SU-DHL-6 (cell line): ENCODE results near the gene NVL.

Experiments
- H2AFZ ChIP-seq: fragments of 200-600 bp; sonication (generic); 2 replicates; pipeline ENCODE4 v1.6.1; 2014; ENCODE audit warnings: low read depth, mild to moderate bottlenecking, moderate library complexity, mixed read lengths, antibody characterized with exemption, low read length; ENCODE audit not compliant: severe bottlenecking
- H3F3A ChIP-seq: fragments of 200-600 bp; shearing (Covaris generic); 2 replicates; pipeline ENCODE4 v1.6.0; 2016; ENCODE audit warnings: antibody characterized with exemption, mild to moderate bottlenecking; ENCODE audit not compliant: insufficient read depth
- H3K27ac ChIP-seq: fragments of 200-600 bp; sonication (generic); 2 replicates; pipeline ENCODE4 v1.5.1; 2016; ENCODE audit warnings: low read depth, mild to moderate bottlenecking, low read length, moderate library complexity, mixed read lengths
- H3K27me3 ChIP-seq: fragments of 200-600 bp; sonication (generic), shearing (Covaris generic); 2 replicates; pipeline ENCODE4 v1.6.0; 2014; ENCODE audit warnings: mild to moderate bottlenecking, low read length
- H3K36me3 ChIP-seq: fragments of 200-600 bp; sonication (generic); 2 replicates; pipeline ENCODE4 v1.6.1; 2014; ENCODE audit warnings: mild to moderate bottlenecking, low read length, mixed read lengths
- H3K4me2 ChIP-seq: fragments of 300-600, 200-600 bp; shearing (Covaris generic), sonication (generic); 2 replicates; pipeline ENCODE4 v1.6.0; 2014; ENCODE audit warnings: low read length, low read depth, mild to moderate bottlenecking; ENCODE audit not compliant: poor library complexity, severe bottlenecking
- H3K4me3 ChIP-seq: fragments of 200-600 bp; sonication (generic); 2 replicates; pipeline ENCODE4 v1.5.1; 2014; ENCODE audit warnings: antibody characterized with exemption, low read length, mild to moderate bottlenecking, mixed read lengths; ENCODE audit not compliant: insufficient read depth, poor library complexity, severe bottlenecking
- H3K79me2 ChIP-seq: fragments of 200-600 bp; sonication (generic); 2 replicates; pipeline ENCODE4 v1.6.1; 2014; ENCODE audit warnings: mild to moderate bottlenecking, low read length, moderate library complexity; ENCODE audit not compliant: insufficient read depth
- H3K9ac ChIP-seq: fragments of 200-600 bp; sonication (generic); 2 replicates; pipeline ENCODE4 v1.7.0; 2014; ENCODE audit warnings: mild to moderate bottlenecking, low read length
- H3K9me2 ChIP-seq: fragments of 200-600 bp; sonication (generic); replicated peaks from 2 replicates; pipeline ENCODE4 v1.6.1; 2014; ENCODE audit warnings: low read length; ENCODE audit not compliant: insufficient read depth
- H3K9me3 ChIP-seq: fragments of 200-600 bp; sonication (generic); 2 replicates; pipeline ENCODE4 v1.6.1; 2014; ENCODE audit warnings: low read length, mixed read lengths; ENCODE audit not compliant: insufficient read depth
- H4K20me1 ChIP-seq: fragments of 200-600 bp; sonication (generic); 2 replicates; pipeline ENCODE4 v1.6.1; 2014; ENCODE audit warnings: low read depth, mild to moderate bottlenecking, antibody characterized with exemption, low read length, moderate library complexity, mixed read lengths
- EZH2phosphoT487 ChIP-seq: fragments of 200-600 bp; sonication (generic), shearing (Covaris generic); conservative IDR thresholded peaks from 2 replicates; pipeline ENCODE4 v1.6.1; 2018; ENCODE audit warnings: mild to moderate bottlenecking, antibody characterized with exemption, low read length, moderate library complexity, mixed read lengths
- TF ChIP-seq, protein P1 (sequence below): fragments of 200-600 bp; sonication (generic); IDR thresholded peaks from one replicate; pipeline ENCODE4 v1.5.1; 2017; ENCODE audit warnings: antibody characterized with exemption, mild to moderate bottlenecking, low read length, moderate library complexity; ENCODE audit not compliant: insufficient read depth, poor library complexity, severe bottlenecking

NVL gene

DNA sequence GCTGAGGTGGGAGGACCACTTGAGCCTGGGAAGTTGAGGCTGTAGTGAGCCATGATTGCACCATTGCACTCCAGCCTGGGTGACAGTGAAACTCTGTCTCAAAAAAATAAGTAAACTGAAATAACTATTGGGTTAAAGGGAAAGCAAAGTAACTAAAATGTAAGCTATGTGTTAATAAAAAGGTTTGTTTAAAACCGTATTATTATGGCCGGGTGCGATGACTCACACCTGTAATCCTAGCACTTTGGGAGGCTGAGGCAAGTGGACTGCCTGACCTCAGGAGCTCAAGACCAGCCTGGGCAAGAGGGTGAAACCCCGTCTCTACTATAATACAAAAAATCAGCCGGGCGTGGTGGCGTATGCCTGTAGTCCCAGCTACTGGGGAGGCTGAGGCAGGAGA, 27.0 kb downstream of the NVL start:
- Histone ChIP-seq H3F3A (no peaks in the 10 kb centered on the region), H3K9me3 (no peaks in the 10 kb centered on the region), H3K9ac (no peak overlapping the region), H3K36me3 (peaks cover 40% of the 10 kb centered on the region), H3K27me3 (no peaks in the 10 kb centered on the region), H3K9me2 (no peaks in the 10 kb centered on the region), H2AFZ (no peak overlapping the region), H3K4me2 (no peak overlapping the region), H3K27ac (no peak overlapping the region), H3K79me2 (no peaks in the 10 kb centered on the region), H3K4me3 (no peak overlapping the region), H4K20me1 (no peaks in the 10 kb centered on the region)
- TF ChIP-seq, protein P1, sequence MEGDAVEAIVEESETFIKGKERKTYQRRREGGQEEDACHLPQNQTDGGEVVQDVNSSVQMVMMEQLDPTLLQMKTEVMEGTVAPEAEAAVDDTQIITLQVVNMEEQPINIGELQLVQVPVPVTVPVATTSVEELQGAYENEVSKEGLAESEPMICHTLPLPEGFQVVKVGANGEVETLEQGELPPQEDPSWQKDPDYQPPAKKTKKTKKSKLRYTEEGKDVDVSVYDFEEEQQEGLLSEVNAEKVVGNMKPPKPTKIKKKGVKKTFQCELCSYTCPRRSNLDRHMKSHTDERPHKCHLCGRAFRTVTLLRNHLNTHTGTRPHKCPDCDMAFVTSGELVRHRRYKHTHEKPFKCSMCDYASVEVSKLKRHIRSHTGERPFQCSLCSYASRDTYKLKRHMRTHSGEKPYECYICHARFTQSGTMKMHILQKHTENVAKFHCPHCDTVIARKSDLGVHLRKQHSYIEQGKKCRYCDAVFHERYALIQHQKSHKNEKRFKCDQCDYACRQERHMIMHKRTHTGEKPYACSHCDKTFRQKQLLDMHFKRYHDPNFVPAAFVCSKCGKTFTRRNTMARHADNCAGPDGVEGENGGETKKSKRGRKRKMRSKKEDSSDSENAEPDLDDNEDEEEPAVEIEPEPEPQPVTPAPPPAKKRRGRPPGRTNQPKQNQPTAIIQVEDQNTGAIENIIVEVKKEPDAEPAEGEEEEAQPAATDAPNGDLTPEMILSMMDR: no peak
- TF ChIP-seq EZH2phosphoT487: no peak

DNA sequence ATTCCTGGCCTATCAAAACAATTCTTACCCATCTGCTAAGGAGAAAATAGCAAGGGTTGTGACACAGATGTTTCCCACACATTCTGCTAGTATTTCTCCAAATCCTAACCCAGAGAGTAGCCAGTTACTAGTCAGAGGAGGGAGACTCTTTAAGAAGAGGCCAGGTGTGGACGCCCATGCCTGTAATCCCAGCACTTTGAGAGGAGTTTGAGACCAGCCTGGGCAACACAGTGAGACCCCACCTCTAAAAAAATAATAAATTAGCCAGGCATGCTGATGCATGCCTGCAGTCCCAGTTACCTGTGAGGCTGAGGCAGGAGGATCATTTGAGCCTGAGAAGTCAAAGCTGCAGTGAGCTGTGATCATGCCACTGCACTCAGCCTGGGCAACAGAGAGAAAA, 28.6 kb downstream of the NVL start:
- Histone ChIP-seq H3K27me3 (no peaks in the 10 kb centered on the region), H3K27ac (no peak overlapping the region), H3K9me3 (no peaks in the 10 kb centered on the region), H3K9me2 (no peaks in the 10 kb centered on the region), H4K20me1 (no peaks in the 10 kb centered on the region), H3F3A (no peaks in the 10 kb centered on the region), H3K36me3 (peaks cover 39% of the 10 kb centered on the region), H3K79me2 (no peaks in the 10 kb centered on the region), H2AFZ (no peak overlapping the region), H3K4me2 (no peak overlapping the region), H3K9ac (no peak overlapping the region), H3K4me3 (no peak overlapping the region)
- TF ChIP-seq, protein P1: no peak
- no peak for TF ChIP-seq EZH2phosphoT487

DNA sequence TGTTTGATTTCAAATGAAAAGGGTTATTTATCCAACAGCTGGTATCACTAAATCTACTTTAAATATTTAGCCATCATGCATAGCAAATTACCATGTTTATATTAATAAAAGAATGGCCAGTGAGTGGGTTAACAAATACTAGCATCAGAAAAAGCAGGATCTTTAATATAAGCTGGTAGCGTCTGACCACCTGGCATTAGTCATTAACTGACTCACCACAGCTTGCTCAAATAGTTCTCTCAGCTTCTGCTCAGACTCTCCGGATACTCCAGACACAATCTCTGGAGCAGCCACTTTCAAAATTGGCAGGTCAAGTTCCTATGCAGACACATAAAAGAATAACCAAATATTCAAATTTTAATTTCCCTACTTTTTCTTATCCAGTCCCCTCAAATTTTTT, 29.6 kb downstream of the NVL start:
- no peak overlapping the region for H3K4me3 ChIP-seq
- no peak overlapping the region for H3K4me2 ChIP-seq
- no peaks in the 10 kb centered on the region for H3K9me2 ChIP-seq
- no peaks in the 10 kb centered on the region for H3K27me3 ChIP-seq
- no peaks in the 10 kb centered on the region for H3F3A ChIP-seq
- TF ChIP-seq, protein P1: no peak
- TF ChIP-seq EZH2phosphoT487: no peak
- H3K9me3 ChIP-seq: no peaks in the 10 kb centered on the region
- no peaks in the 10 kb centered on the region for H3K79me2 ChIP-seq
- no peak overlapping the region for H3K9ac ChIP-seq
- no peak overlapping the region for H2AFZ ChIP-seq
- no peak overlapping the region for H3K27ac ChIP-seq
- no peaks in the 10 kb centered on the region for H4K20me1 ChIP-seq
- H3K36me3 ChIP-seq: peaks cover 39% of the 10 kb centered on the region
